Esophagus muscularis mucosa (tissue), 4 donors: ENCODE measurements around the gene GCFC2.

Experiments
- EP300 ChIP-seq: sonication (generic); formaldehyde crosslinking; IDR thresholded peaks from one replicate; pipeline ENCODE4 v1.6.1; 2017; ENCODE audit warnings: antibody characterized with exemption
- POLR2A ChIP-seq: fragments of 450-650 bp; IDR thresholded peaks from one replicate; pipeline ENCODE4 v1.6.1; 2017; ENCODE audit warnings: antibody characterized with exemption, moderate library complexity, mild to moderate bottlenecking, low read depth
- POLR2AphosphoS5 ChIP-seq, 2 donors: sonication (generic); formaldehyde crosslinking; IDR thresholded peaks; one replicate each; pipeline ENCODE4 v1.6.1; 2017; ENCODE audit warnings: antibody characterized with exemption in 2 of 2
- TF ChIP-seq, protein P1 (sequence below), 3 experiments: fragments of 200-600 bp in 2 of 3; fragments of 450-650 bp in 1 of 3; sonication (generic) in 2 of 3; IDR thresholded peaks; one replicate each; pipeline ENCODE4 v1.5.1; 2017 to 2019; ENCODE audit warnings: antibody characterized with exemption in 3 of 3, mild to moderate bottlenecking in 2 of 3, moderate library complexity in 1 of 3

DNA sequence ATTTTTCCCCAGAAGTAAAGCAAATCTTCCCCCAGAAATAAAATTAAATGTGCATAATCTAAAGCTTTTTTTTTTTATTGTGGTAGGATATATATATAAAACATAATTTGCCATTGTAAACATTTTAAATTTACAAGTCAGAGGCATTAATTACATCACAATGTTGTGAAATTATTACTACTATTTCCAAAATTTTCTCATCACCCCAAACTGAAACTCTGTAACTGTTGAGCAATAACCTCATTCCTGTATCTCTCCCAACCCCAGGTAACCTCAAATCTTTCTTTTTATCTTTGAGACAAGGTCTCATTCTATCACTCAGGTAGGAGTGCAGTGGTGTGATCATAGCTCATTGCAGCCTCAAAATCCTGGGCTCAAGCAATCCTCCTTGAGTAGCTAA, 52.9 kb downstream of the GCFC2 start:
- TF ChIP-seq POLR2A (no peak), POLR2AphosphoS5 (IDR thresholded peaks at IDR 0.05) (no peak), EP300 (no peak)
- TF ChIP-seq, protein P1, sequence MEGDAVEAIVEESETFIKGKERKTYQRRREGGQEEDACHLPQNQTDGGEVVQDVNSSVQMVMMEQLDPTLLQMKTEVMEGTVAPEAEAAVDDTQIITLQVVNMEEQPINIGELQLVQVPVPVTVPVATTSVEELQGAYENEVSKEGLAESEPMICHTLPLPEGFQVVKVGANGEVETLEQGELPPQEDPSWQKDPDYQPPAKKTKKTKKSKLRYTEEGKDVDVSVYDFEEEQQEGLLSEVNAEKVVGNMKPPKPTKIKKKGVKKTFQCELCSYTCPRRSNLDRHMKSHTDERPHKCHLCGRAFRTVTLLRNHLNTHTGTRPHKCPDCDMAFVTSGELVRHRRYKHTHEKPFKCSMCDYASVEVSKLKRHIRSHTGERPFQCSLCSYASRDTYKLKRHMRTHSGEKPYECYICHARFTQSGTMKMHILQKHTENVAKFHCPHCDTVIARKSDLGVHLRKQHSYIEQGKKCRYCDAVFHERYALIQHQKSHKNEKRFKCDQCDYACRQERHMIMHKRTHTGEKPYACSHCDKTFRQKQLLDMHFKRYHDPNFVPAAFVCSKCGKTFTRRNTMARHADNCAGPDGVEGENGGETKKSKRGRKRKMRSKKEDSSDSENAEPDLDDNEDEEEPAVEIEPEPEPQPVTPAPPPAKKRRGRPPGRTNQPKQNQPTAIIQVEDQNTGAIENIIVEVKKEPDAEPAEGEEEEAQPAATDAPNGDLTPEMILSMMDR (IDR thresholded peaks at IDR 0.05), result no peak
